AG09309 (cell line): ENCODE measurements around the gene FRMD8.

ENCODE experiments used
- DNase-seq: peaks from one replicate; pipeline ENCODE4 v3.0.0-alpha.2; 2010; ENCODE audit warnings: low read depth
- H3K4me3 ChIP-seq: 2 replicates; pipeline ENCODE4 v1.5.1; 2011; ENCODE audit warnings: mild to moderate bottlenecking, low read depth, low read length, moderate library complexity; ENCODE audit not compliant: control insufficient read depth
- TF ChIP-seq, protein P1 (sequence below): IDR thresholded peaks from 2 replicates; pipeline ENCODE4 v1.5.1; 2011; ENCODE audit warnings: mild to moderate bottlenecking, low read depth, low read length, inconsistent platforms; ENCODE audit not compliant: insufficient read depth, control insufficient read depth; ENCODE audit errors: missing control alignments

The FRMD8 gene

DNA sequence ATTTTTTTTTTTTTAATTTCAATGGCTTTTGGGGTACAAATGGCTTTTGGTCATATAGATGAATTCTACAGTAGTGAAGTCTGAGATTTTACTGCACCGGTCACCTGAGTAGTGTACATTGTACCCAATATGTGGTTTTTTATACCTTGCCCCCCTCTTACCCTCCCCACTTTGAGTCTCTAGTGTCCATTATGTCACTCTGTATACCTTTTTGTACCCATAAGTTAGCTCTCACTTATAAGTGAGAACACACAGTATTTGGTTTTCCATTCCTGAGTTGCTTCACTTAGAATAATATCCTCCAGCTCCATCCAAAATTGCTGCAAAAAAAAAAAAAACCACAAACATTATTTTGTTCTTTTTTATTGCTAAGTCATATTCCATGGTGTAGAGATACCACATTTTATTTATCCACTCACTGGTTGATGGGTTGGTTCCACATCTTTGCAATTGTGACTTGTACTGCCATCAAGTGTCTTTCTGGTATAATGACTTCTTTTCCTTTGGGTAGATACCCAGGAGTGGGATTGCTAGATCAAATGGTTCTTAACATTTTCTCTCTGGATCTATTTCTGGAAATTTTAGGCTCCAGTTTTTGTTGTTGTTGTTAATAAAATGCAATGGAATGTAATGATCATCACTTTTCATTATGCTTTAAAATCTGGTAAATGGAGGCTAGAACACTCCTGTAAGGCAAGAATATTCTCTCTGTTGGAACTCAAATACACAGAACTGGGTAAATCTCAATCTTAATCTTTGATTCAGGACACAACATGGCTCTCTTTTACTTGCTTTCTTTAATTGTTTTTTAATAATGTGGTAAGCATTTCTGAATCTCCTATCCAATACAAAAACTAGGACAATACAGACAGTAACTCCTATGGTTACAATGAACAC is 46.5 kb downstream of the FRMD8 start:
- no peak overlapping the region for H3K4me3 ChIP-seq
- no peak for DNase-seq
- TF ChIP-seq, protein P1, sequence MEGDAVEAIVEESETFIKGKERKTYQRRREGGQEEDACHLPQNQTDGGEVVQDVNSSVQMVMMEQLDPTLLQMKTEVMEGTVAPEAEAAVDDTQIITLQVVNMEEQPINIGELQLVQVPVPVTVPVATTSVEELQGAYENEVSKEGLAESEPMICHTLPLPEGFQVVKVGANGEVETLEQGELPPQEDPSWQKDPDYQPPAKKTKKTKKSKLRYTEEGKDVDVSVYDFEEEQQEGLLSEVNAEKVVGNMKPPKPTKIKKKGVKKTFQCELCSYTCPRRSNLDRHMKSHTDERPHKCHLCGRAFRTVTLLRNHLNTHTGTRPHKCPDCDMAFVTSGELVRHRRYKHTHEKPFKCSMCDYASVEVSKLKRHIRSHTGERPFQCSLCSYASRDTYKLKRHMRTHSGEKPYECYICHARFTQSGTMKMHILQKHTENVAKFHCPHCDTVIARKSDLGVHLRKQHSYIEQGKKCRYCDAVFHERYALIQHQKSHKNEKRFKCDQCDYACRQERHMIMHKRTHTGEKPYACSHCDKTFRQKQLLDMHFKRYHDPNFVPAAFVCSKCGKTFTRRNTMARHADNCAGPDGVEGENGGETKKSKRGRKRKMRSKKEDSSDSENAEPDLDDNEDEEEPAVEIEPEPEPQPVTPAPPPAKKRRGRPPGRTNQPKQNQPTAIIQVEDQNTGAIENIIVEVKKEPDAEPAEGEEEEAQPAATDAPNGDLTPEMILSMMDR = peak; percentile 4

DNA sequence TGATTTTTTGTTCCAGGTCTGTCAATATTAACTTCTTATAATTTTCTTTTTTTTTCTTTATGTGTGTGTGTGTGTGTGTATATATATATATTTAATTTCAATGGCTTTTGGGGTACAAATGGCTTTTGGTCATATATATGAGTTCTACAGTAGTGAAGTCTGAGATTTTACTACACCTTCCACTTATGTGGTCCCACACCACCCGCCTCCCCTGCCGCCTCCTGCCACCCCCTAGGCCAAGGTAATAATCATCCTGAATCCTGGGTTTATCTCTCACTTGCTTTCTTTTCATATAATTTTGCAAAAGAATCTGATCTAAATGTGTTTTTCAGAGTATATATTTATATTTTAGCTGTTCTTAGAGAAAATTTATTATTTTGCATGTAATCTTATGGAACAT is 47.2 kb downstream of the FRMD8 start:
- no peak for DNase-seq
- no peak overlapping the region for H3K4me3 ChIP-seq
- TF ChIP-seq, protein P1 = no peak

DNA sequence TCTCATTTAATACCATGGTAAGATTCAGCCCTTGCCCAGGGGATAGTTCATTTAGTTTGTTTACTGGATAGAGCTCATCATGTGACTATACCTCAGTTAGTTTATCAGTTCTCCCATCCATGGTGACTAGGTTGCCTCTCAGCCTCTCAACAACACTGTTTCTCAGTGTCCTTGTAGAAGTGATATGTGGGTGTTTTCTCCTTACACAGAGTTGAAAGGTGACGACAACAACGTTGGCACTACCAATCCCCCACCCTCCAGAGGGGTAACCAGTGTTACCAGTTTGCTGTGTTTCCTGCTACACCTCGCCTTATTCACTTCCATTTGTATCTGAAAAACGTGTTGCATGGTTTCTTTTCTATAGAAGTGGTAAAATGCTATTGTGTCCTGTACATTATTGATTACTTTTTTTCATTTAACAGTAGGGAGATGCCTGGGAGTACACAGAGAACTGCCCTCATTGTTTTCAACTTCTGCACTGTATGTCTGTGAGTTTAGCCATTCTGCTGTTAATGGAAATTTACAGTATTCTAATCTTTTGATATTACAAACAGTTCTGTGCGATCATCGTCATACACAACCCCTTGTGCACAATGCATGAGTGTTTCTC is 47.7 kb downstream of the FRMD8 start:
- TF ChIP-seq, protein P1 = no peak
- no peak overlapping the region for H3K4me3 ChIP-seq
- no peak for DNase-seq

DNA sequence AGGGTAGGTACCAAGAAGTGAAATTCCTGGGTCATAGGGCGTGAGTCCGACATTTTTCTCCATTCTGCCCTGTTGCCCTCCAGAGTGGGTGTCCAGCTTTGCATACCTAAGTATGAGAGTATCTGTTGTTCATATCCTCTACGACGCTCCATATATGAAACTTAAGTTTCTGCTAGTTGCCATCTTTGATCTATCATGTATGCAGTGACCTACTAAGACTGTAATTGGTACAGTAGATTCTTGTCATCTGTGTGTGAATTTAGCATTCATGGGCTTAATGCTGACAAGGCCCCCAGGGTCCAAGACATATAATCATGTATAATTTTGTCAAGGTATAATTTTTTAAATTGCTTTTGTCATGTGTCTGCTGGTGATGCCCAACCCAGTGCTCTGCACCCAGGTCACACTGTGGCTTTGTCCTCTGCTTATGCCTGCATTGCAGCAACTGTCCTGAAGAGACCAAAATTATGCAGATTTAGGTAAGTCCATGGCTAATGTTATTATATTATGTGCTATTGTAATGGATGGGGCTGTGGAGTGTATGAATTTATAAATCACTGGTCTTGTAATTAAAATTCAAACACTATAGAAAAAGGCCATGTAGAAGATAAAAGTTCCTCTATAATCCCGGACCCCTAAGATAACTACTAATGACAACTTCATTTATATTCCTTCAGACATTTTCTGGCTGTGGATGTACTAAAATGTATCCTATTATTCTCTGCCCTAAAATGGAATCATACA is 48.4 kb downstream of the FRMD8 start:
- TF ChIP-seq, protein P1 = no peak
- DNase-seq = no peak
- H3K4me3 ChIP-seq = no peak overlapping the region

DNA sequence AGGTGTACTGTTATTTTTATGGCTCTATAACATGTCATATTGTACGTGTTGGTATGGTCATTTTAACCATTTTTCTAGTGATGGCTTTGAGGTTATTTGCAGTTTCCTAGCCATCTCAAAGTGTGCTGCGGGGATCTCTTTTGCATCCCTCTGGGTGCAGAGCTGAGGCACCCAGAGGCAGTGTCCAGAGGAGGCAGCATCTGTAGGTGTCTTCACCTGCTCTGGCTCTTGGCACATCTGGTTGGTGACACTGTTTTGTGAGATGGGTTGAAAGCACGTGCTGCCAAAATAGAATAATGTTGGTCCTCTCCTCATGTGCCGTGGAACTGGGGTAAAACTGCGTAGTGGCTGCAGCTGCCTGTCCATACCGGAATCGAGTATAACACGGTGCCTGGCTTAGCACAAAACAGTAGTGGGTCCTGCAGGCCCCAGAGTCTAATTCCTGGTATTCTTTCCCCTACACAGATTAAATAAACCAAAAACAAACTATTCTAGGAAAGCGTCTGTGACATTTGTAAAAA is 49.0 kb downstream of the FRMD8 start:
- H3K4me3 ChIP-seq = no peak overlapping the region
- DNase-seq = no peak
- TF ChIP-seq, protein P1 = no peak

DNA sequence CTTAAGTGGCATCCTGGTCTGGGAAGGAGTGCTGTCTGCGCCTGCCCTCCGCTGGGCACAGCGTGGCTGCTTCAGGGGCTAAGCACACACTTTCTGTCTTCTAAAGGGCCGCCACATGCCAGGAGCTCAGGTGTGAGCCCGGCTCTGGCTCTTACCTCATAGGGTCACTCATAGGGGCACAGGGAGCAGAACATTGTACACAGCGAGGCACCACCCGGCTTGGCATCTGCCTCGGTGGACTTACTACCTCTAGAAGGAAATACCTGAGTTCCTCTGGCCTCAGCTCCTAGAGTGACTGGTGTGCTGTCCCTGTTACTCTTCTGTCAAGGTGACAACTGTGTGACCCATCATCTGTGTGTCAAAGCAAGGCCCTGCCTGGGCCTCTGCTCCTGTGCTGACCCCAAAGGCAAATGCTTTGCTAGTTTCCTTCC is 49.6 kb downstream of the FRMD8 start:
- TF ChIP-seq, protein P1 = no peak
- H3K4me3 ChIP-seq = no peak overlapping the region
- DNase-seq = no peak
